Lower lobe of right lung (tissue), 2 donors: Measurements from ENCODE around the gene FXR2. TPM values are rescaled to one million over a fixed set of nuclear protein-coding genes. Genes with fewer than 3 reads are reported as not detected.
A peak's percentile ranks its signal among the peaks of the same experiment; 100 is the strongest.

Source experiments
- ATAC-seq, 2 donors: fragments of 200-7000 bp; cut with Tn5 transposase; one replicate each; pipeline ENCODE4 v1.9.1; 2020 to 2022; ENCODE audit warnings: mild to moderate bottlenecking in 2 of 2, moderate library complexity in 2 of 2
- DNase-seq: peaks from one replicate; pipeline ENCODE4 v3.0.0-alpha.2; 2020
- H3K27ac ChIP-seq: fragments of 200-600 bp; one replicate; pipeline ENCODE4 v1.8.0; 2022
- H3K27me3 ChIP-seq: fragments of 200-600 bp; one replicate; pipeline ENCODE4 v1.8.0; 2022; ENCODE audit warnings: low read depth
- H3K36me3 ChIP-seq: fragments of 200-600 bp; one replicate; pipeline ENCODE4 v1.8.0; 2022; ENCODE audit warnings: mild to moderate bottlenecking
- H3K4me1 ChIP-seq: fragments of 200-600 bp; one replicate; pipeline ENCODE4 v1.8.0; 2022
- H3K4me3 ChIP-seq: fragments of 200-600 bp; one replicate; pipeline ENCODE4 v1.8.0; 2022; ENCODE audit warnings: mild to moderate bottlenecking
- H3K9me3 ChIP-seq: fragments of 200-600 bp; one replicate; pipeline ENCODE4 v1.8.0; 2022
- intact Hi-C: fragments of 100-400 bp; cut with DNase I; formaldehyde crosslinking; loops from one replicate; pipeline ENCODE4 v1.11.0; 2022
- total RNA-seq: library from RNA; stranded (reverse); fragmentation: NEBNext Ultra II Directional; extraction: Animal tissue kit (Norgen Biotek cat#: 25700); gene quantifications from one replicate; pipeline ENCODE4 v1.2.1, GENCODE V29; 2021
- TF ChIP-seq, protein P1 (sequence below): fragments of 200-600 bp; IDR thresholded peaks from one replicate; pipeline ENCODE4 v1.8.0; 2022; ENCODE audit warnings: antibody characterized with exemption, mild to moderate bottlenecking
- donor health status: DM: no; HTN: yes; CAD: no; lungs with severe emphysema.

FXR2 gene
- total RNA-seq, 1 donor from 2014 or later: 36.0 TPM

DNA sequence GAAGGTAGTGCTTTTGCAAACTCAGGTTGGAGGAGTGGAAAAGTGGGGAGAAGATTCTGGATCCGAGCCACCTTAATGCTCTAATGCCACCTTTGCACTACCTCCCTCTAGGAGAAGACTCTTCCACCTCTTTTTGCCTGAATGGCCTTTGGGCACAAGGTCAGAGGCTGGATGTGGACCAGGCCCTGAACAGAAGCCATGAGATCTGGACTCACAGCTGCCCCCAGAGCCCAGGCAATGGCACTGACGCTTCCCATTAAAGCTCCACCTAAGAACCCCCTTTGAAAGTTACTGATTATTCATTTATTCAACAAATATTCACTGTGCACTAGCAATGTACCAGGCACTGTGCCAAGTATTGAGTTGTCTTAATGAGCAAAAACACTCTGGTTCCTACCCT lies 18.4 kb upstream of the FXR2 start:
- Histone ChIP-seq H3K27ac (no peak overlapping the region), H3K4me1 (peaks cover 3% of the 10 kb centered on the region), H3K36me3 (no peaks in the 10 kb centered on the region), H3K9me3 (no peaks in the 10 kb centered on the region), H3K27me3 (no peaks in the 10 kb centered on the region), H3K4me3 (no peak overlapping the region)
- ATAC-seq (no peak), DNase-seq (no peak)
- TF ChIP-seq, protein P1, sequence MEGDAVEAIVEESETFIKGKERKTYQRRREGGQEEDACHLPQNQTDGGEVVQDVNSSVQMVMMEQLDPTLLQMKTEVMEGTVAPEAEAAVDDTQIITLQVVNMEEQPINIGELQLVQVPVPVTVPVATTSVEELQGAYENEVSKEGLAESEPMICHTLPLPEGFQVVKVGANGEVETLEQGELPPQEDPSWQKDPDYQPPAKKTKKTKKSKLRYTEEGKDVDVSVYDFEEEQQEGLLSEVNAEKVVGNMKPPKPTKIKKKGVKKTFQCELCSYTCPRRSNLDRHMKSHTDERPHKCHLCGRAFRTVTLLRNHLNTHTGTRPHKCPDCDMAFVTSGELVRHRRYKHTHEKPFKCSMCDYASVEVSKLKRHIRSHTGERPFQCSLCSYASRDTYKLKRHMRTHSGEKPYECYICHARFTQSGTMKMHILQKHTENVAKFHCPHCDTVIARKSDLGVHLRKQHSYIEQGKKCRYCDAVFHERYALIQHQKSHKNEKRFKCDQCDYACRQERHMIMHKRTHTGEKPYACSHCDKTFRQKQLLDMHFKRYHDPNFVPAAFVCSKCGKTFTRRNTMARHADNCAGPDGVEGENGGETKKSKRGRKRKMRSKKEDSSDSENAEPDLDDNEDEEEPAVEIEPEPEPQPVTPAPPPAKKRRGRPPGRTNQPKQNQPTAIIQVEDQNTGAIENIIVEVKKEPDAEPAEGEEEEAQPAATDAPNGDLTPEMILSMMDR: no peak
- intact Hi-C loops: no loop called here

DNA sequence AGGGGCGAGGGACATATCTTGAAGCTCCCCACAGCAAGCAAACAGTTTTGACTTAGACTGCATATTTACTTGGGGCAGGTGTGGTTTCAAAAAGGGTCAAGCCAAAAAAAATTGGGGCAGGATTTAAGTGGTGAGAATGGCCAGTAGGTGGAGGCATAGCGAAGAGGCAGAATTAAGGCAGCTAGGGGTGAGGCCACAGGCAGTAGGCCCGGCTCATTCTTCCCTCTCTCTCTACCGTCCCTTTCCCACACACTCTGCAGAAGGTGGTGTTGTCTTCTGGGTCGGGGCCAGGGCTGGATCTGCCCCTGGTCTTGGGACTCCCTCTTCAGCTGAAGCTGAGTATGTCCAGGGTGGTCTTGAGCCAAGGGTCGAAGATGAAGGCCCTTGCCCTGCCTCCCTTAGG lies 17.8 kb upstream of the FXR2 start:
- DNase-seq: peak; percentile 48
- ATAC-seq: peak; percentile 46 to 50
- H3K9me3 ChIP-seq: no peaks in the 10 kb centered on the region
- intact Hi-C loops: no loop called here
- H3K36me3 ChIP-seq: no peaks in the 10 kb centered on the region
- H3K4me1 ChIP-seq: peaks cover 6% of the 10 kb centered on the region
- TF ChIP-seq, protein P1: peak; percentile 45
- H3K4me3 ChIP-seq: no peak overlapping the region
- H3K27me3 ChIP-seq: no peaks in the 10 kb centered on the region
- H3K27ac ChIP-seq: no peak overlapping the region

DNA sequence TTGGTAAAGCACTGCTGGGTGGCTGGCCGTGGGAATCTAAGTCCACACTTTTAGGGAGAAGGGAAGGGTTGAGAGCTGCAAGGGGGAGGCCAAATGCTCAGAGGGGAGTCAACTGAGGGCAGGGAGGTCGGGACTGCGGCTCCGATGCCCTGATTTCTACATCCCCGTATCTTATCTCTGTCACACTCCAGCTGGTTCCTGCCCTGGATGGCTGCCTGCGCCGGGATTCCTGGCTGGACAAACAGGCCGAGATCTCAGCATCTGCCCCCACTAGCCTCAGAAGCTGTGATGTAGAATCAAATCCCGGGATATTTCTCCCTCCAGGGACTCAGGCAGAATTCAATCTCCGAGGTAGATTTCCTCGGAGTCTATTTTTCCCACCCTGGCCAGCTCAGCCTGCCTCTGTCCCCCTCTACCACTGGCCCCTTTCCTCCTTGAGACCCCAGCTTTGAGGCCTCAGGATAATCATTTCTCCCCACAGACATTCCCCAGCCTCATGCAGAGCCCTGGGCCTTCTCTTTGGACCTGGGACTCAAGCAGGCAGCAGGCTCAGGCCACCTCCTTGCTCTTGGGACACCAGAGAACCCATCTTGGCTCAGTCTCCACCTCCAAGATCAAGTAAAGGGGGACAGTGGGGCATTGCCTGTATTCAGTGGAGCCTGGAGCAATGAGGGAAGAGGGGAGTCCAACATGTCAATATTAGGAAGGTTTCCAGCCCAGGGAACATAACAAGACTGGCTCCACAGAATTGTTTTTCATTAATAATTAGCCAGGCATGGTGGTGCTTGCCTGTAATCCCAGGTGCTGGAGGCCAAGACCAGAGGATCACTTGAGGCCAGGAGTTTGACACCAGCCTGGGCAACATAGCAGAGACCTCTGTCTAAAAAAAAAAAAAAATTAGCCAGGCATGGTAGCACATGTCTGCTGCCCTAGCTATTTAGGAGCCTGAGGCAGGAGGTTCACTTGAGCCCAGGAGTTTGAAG lies 17.0 kb upstream of the FXR2 start:
- no peaks in the 10 kb centered on the region for H3K27me3 ChIP-seq
- H3K36me3 ChIP-seq: no peaks in the 10 kb centered on the region
- H3K27ac ChIP-seq: no peak overlapping the region
- no peaks in the 10 kb centered on the region for H3K9me3 ChIP-seq
- H3K4me1 ChIP-seq: peaks cover 10% of the 10 kb centered on the region
- DNase-seq (no peak), ATAC-seq (no peak)
- TF ChIP-seq, protein P1: no peak
- intact Hi-C loops: no loop called here
- H3K4me3 ChIP-seq: no peak overlapping the region

DNA sequence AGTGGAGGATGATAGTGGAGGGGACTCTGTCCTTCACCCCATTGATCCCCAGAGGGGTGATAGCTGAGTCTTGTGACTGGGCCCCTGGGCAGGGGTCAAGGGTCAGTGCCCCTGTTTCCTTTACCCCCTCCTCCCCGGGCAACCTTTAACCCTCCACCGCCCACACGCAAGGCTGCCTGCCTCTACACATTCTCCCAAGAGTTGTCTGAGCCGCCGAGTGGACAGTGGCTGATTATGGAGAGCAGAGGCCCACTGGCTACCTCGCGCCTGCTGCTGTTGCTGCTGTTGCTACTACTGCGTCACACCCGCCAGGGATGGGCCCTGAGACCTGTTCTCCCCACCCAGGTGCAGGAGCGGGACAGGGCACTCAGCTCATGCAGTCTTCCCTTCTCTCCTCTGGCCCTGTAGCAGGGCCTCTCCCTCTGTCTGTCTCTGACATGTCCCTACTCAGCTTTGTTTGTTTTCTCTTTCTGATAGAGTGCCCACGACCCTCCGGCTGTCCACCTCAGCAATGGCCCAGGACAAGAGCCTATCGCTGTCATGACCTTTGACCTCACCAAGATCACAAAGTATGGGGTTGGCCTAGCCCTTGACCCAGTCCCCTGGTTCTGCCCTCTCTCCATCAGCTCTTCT lies 15.4 kb upstream of the FXR2 start, which contains the start of gene SHBG:
Gene SHBG, plus strand, starts transcription at position 197 of the 633 bp plus-strand sequence. Its CDS starts 38 bp downstream, at position 235.
- DNase-seq (no peak), ATAC-seq (no peak)
- Histone ChIP-seq H3K4me3 (no peak within 1 kb of the TSS), H3K9me3 (no peaks in the 10 kb centered on the region), H3K27me3 (no peaks in the 10 kb centered on the region), H3K36me3 (peaks cover 12% of the 10 kb centered on the region), H3K4me1 (peaks cover 17% of the 10 kb centered on the region), H3K27ac (no peak within 1 kb of the TSS)
- intact Hi-C loops: no loop called here
- TF ChIP-seq, protein P1: no peak

DNA sequence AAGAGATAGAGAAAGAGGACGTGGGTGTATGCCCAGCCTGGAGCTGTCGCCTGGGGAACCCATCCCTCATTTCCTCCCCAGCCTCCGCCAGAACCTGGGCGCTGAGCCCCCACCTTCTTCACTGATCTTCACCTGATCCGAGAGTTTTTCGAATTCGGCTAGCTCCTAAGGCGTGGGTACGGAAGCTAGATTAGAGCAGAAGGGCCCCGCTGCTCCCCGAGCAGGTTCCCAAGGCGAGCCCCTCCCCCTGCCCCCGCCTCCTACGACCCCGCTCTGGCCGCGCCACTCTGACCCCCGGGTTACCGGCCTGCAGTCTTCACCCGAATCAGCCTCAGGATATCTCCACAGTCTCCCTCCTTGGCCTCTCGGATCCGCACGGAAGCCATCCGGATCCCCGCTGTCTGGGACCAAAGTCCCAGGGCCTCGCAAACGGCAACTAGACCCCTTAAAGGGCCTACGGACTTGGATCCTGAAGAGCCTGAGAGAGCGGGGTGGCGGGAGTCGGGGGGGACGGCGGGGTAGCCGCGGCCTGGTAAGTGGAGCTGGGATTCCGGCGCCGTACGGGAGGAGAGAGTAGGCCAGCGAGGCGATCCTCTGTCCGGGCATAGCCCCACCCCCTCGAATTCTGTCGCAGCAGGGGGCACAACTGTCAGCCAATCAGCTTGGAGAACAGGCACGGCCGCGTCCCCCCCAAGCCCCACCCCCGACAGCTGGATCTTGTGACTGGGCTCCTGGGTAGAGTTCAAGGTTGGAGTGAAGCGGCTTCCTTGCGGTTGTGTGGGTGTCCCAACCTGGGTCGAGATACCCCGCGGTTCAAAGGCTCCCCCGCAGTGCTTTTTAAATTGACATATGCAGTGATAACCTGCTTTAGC lies 12.8 kb upstream of the FXR2 start, which contains the start of gene SAT2:
Gene SAT2, minus strand, starts transcription at position 572 of the 872 bp plus-strand sequence. Its CDS starts 186 bp downstream, at position 386.
- peak within 1 kb of the TSS; percentile 78 for H3K4me3 ChIP-seq
- no peaks in the 10 kb centered on the region for H3K27me3 ChIP-seq
- peaks cover 12% of the 10 kb centered on the region for H3K36me3 ChIP-seq
- ATAC-seq: peak; percentile 98 to 99
- no peaks in the 10 kb centered on the region for H3K9me3 ChIP-seq
- H3K27ac ChIP-seq: peak within 1 kb of the TSS; percentile 93
- TF ChIP-seq, protein P1: no peak
- DNase-seq: peak; percentile 95
- H3K4me1 ChIP-seq: peaks cover 17% of the 10 kb centered on the region
- intact Hi-C loops: no loop called here
